DND-41 (cell line): ENCODE results near the gene PTPMT1.

ENCODE experiments used
- CTCF ChIP-seq: IDR thresholded peaks from 2 replicates; pipeline ENCODE4 v1.5.1; 2012; ENCODE audit warnings: borderline replicate concordance, low read length, moderate library complexity, mild to moderate bottlenecking; ENCODE audit not compliant: poor library complexity, severe bottlenecking; ENCODE audit errors: extremely low read depth
- EZH2 ChIP-seq: IDR thresholded peaks from 3 replicates; pipeline ENCODE4 v1.6.1; 2012; ENCODE audit warnings: borderline replicate concordance, low read depth, mild to moderate bottlenecking, moderate library complexity, low read length, inconsistent platforms; ENCODE audit not compliant: severe bottlenecking

DNA sequence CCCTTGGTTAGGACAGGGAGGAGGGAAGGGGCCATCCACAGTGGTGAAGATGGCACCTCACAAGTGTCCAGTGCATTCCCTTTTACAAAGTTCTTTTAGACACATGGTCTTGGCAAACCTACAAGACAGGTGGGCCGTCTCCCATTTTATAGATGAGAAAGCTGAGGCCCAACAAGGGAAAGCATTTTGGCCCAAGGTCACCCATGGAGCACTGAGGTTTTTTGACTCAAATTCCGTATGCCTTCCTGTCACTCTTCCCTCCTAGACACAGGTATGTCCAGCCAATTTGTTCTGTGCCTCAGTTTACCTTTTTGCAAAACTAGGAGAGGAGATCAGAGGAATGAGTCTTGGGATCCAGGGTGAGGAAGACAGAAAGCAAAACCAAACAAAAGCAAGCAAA lies 27.6 kb downstream of the PTPMT1 start:
- TF ChIP-seq CTCF: no peak
- TF ChIP-seq EZH2: no peak
